WTC11 (cell line): Measurements from ENCODE around the gene PRKAG2. TPM values are rescaled to one million over a fixed set of nuclear protein-coding genes. Genes with fewer than 3 reads are reported as not detected.

Experiments
- ATAC-seq: fragments of 200-7000 bp; cut with Tn5 transposase; 2 replicates; pipeline ENCODE4 v1.10.0; 2021; ENCODE audit warnings: mild to moderate bottlenecking, moderate library complexity
- CTCF ChIA-PET: fragments of 300-600 bp; sonication (Branson Sonifier 250); formaldehyde crosslinking; loops from one replicate; lab custom pipeline; 2021; ENCODE audit warnings: antibody characterized with exemption; lab: Charles Lee
- POLR2A ChIA-PET: fragments of 350-600 bp; sonication (Branson Sonifier 250); formaldehyde crosslinking; loops from one replicate; lab custom pipeline; 2021; ENCODE audit warnings: antibody characterized with exemption; lab: Charles Lee
- DNase-seq: peaks from one replicate; pipeline ENCODE4 v3.0.0; 2021; ENCODE audit warnings: low spot score
- H3K27ac Mint-ChIP-seq: 2 replicates; pipeline ENCODE4 v1.8.0; 2021; ENCODE audit warnings: mixed read lengths
- H3K27me3 Mint-ChIP-seq: 2 replicates; pipeline ENCODE4 v1.8.0; 2021; ENCODE audit warnings: low read depth, mild to moderate bottlenecking, moderate library complexity, mixed read lengths
- H3K36me3 Mint-ChIP-seq: 2 replicates; pipeline ENCODE4 v1.8.0; 2021; ENCODE audit warnings: mixed read lengths
- H3K4me1 Mint-ChIP-seq: 2 replicates; pipeline ENCODE4 v1.8.0; 2022; ENCODE audit warnings: mixed read lengths
- H3K4me3 Mint-ChIP-seq: 2 replicates; pipeline ENCODE4 v1.8.0; 2021; ENCODE audit warnings: mild to moderate bottlenecking, moderate library complexity, mixed read lengths
- H3K9me3 Mint-ChIP-seq: 2 replicates; pipeline ENCODE4 v1.8.0; 2021; ENCODE audit warnings: mixed read lengths
- AR ChIP-seq: fragments of 250-450 bp; sonication (Bioruptor Pico); IDR thresholded peaks from 2 replicates; pipeline ENCODE4 v1.9.0; 2021; ENCODE audit warnings: mild to moderate bottlenecking
- ARID4B ChIP-seq: sonication (generic); formaldehyde crosslinking; IDR thresholded peaks from 2 replicates; pipeline ENCODE4 v1.8.0; 2023; ENCODE audit warnings: missing genetic modification reagents, mild to moderate bottlenecking, borderline replicate concordance
- ATF2 ChIP-seq: sonication (generic); formaldehyde crosslinking; IDR thresholded peaks from 2 replicates; pipeline ENCODE4 v1.8.1; 2022; ENCODE audit warnings: low read depth, missing genetic modification reagents, borderline replicate concordance
- CTCF ChIP-seq: fragments of 200-600 bp; IDR thresholded peaks from 2 replicates; pipeline ENCODE4 v1.8.0; 2022; ENCODE audit warnings: antibody characterized with exemption
- E2F4 ChIP-seq: sonication (generic); formaldehyde crosslinking; IDR thresholded peaks from 2 replicates; pipeline ENCODE4 v1.8.1; 2022; ENCODE audit warnings: low read depth, mild to moderate bottlenecking, moderate library complexity, missing genetic modification reagents, borderline replicate concordance
- SMAD4 ChIP-seq: sonication (generic); formaldehyde crosslinking; IDR thresholded peaks from 2 replicates; pipeline ENCODE4 v1.8.0; 2022; ENCODE audit warnings: mild to moderate bottlenecking, missing genetic modification reagents
- total RNA-seq: library from RNA; stranded (reverse); gene quantifications from 3 replicates; pipeline ENCODE4 v1.2.3, GENCODE V29; 2021

Gene PRKAG2
- total RNA-seq, 1 experiment from 2014 or later: 20.3 TPM

- ATAC-seq: no peak
- peaks cover 4% of the 10 kb centered on the region for H3K4me1 Mint-ChIP-seq
Measured at GRCh38 chr7:151707757-151708156, 169.2 kb downstream of the PRKAG2 start.

More at GRCh38 chr7:151707757-151708156, 169.2 kb downstream of the PRKAG2 start:
- H3K27me3 Mint-ChIP-seq: peaks cover 8% of the 10 kb centered on the region; the same call in 1 of the 2 replicates
- no peak for DNase-seq
- no peak for TF ChIP-seq E2F4 (CRISPR knock-in tag)
- TF ChIP-seq CTCF: peak; percentile 24; the same call in 1 of the 2 replicates
- no peak for TF ChIP-seq ATF2 (CRISPR knock-in tag)
- no peak for TF ChIP-seq SMAD4 (CRISPR knock-in tag)
- no peak for TF ChIP-seq ARID4B (CRISPR knock-in tag)
- no peak for TF ChIP-seq AR (CRISPR knock-in tag)
- TF ChIP-seq, all 79 proteins: peak for 1
- CTCF ChIA-PET: interaction anchor here (0.6 to 2.3 kb wide), 5 partner anchors 10 to 75 kb away, joined by 3 to 11 read pairs (median 6); no protein-coding TSS in a partner anchor
- POLR2A ChIA-PET: no interaction called here
- H3K27ac Mint-ChIP-seq: no peak overlapping the region
- H3K9me3 Mint-ChIP-seq: no peaks in the 10 kb centered on the region
- no peaks in the 10 kb centered on the region for H3K36me3 Mint-ChIP-seq
- no peak overlapping the region for H3K4me3 Mint-ChIP-seq
